MCF 10A (cell line): ENCODE data around the gene ITGA11. TPM values are rescaled to one million over a fixed set of nuclear protein-coding genes. Genes with fewer than 3 reads are reported as not detected.

ENCODE experiments used
- BruUV-seq: library from RNA; stranded (reverse); fragments of 400-500 nt; replicated peaks from 2 replicates; lab custom pipeline; 2021; lab: Mats Ljungman, UMichigan
- CTCF ChIA-PET: fragments of 300-600 bp; sonication (Branson Sonifier 250); formaldehyde crosslinking; extraction: SDS; loops from one replicate; lab custom pipeline; 2021; ENCODE audit warnings: antibody characterized with exemption, inconsistent platforms; lab: Yijun Ruan, JAX
- POLR2A ChIA-PET: fragments of 300-600, 350-650 bp; sonication (Branson Sonifier 250); formaldehyde crosslinking; extraction: SDS; loops from one replicate; lab custom pipeline; 2020; ENCODE audit warnings: antibody characterized with exemption, inconsistent platforms; lab: Yijun Ruan, JAX
- DNase-seq: peaks from one replicate; pipeline ENCODE4 v3.0.0-alpha.2; 2018; ENCODE audit not compliant: unreplicated experiment
- H3K27ac Mint-ChIP-seq: one replicate; pipeline ENCODE4 v1.8.0; 2022; ENCODE audit warnings: mild to moderate bottlenecking, low read depth, mixed read lengths; ENCODE audit not compliant: unreplicated experiment
- H3K27me3 Mint-ChIP-seq: one replicate; pipeline ENCODE4 v1.8.0; 2022; ENCODE audit warnings: mixed read lengths; ENCODE audit not compliant: insufficient read depth, unreplicated experiment
- H3K36me3 Mint-ChIP-seq: one replicate; pipeline ENCODE4 v1.8.0; 2022; ENCODE audit warnings: mild to moderate bottlenecking, moderate library complexity, mixed read lengths; ENCODE audit not compliant: insufficient read depth, unreplicated experiment
- H3K4me1 Mint-ChIP-seq: one replicate; pipeline ENCODE4 v1.8.0; 2022; ENCODE audit warnings: mixed read lengths; ENCODE audit not compliant: insufficient read depth, unreplicated experiment
- H3K4me3 Mint-ChIP-seq: one replicate; pipeline ENCODE4 v1.8.0; 2022; ENCODE audit warnings: mild to moderate bottlenecking, moderate library complexity, mixed read lengths; ENCODE audit not compliant: unreplicated experiment
- H3K9me3 Mint-ChIP-seq: one replicate; pipeline ENCODE4 v1.8.0; 2022; ENCODE audit warnings: mixed read lengths; ENCODE audit not compliant: unreplicated experiment
- CTCF ChIP-seq: fragments of 200-600 bp; IDR thresholded peaks from one replicate; pipeline ENCODE4 v1.8.0; 2022; ENCODE audit warnings: antibody characterized with exemption, mild to moderate bottlenecking; ENCODE audit not compliant: unreplicated experiment
- intact Hi-C: fragments of 100-400 bp; cut with micrococcal nuclease; formaldehyde crosslinking; loops from 2 replicates; pipeline ENCODE4 v1.14.1; 2022
- total RNA-seq: library from RNA; stranded (reverse); gene quantifications from 2 replicates; pipeline ENCODE4 v1.2.3, GENCODE V29; 2022

ITGA11 gene
- total RNA-seq, 1 experiment from 2014 or later: 0.19 TPM

- Mint-ChIP-seq H3K27ac (no peak overlapping the region), H3K27me3 (peaks cover 58% of the 10 kb centered on the region), H3K36me3 (no peaks in the 10 kb centered on the region), H3K4me1 (no peaks in the 10 kb centered on the region), H3K4me3 (no peak overlapping the region), H3K9me3 (no peaks in the 10 kb centered on the region)
- intact Hi-C loops: no loop called here
- ChIA-PET POLR2A (interaction anchor here (0.6 to 0.9 kb wide), 2 partner anchors 19 to 33 kb away, joined by 3 read pairs; no protein-coding TSS in a partner anchor), CTCF (no interaction called here)
- TF ChIP-seq CTCF: no peak
- no peak for DNase-seq
- no TSS peak for BruUV-seq
These were observed 39.6 kb upstream of the ITGA11 start for GRCh38 chr15:68471541-68471940.

- BruUV-seq: no TSS peak
- ChIA-PET POLR2A (no interaction called here), CTCF (interaction anchor here (0.6 to 1.1 kb wide), 2 partner anchors 23 to 1037 kb away, joined by 3 to 4 read pairs; no protein-coding TSS in a partner anchor)
- Mint-ChIP-seq H3K27ac (no peak overlapping the region), H3K4me1 (no peaks in the 10 kb centered on the region), H3K4me3 (no peak overlapping the region), H3K36me3 (no peaks in the 10 kb centered on the region), H3K27me3 (peaks cover 52% of the 10 kb centered on the region), H3K9me3 (no peaks in the 10 kb centered on the region)
- TF ChIP-seq CTCF: no peak
- DNase-seq: no peak
- intact Hi-C loops: no loop called here
These were observed 39.0 kb upstream of the ITGA11 start for GRCh38 chr15:68470976-68471375.

- Mint-ChIP-seq H3K27ac (no peak overlapping the region), H3K27me3 (peaks cover 44% of the 10 kb centered on the region)
- DNase-seq: no peak
These were observed 38.2 kb upstream of the ITGA11 start for GRCh38 chr15:68470049-68470742.

More at GRCh38 chr15:68470049-68470742, 38.2 kb upstream of the ITGA11 start:
- Mint-ChIP-seq H3K4me1 (no peaks in the 10 kb centered on the region), H3K9me3 (no peaks in the 10 kb centered on the region), H3K4me3 (no peak overlapping the region), H3K36me3 (no peaks in the 10 kb centered on the region)
- POLR2A ChIA-PET: no interaction called here
- no TSS peak for BruUV-seq
- intact Hi-C loops: no loop called here
- CTCF ChIA-PET: interaction anchor here (0.6 to 1.1 kb wide), 3 partner anchors 23 to 1036 kb away, joined by 3 to 4 read pairs (median 3); no protein-coding TSS in a partner anchor
- no peak for TF ChIP-seq CTCF
